Endodermal cell (in vitro differentiated cells): ENCODE data around the gene NME5. TPM values are rescaled to one million over a fixed set of nuclear protein-coding genes. Genes with fewer than 3 reads are reported as not detected.

Experiments used
- DNase-seq: peaks from one replicate; pipeline ENCODE4 v3.0.0-alpha.2; 2017
- H3K27ac ChIP-seq: 2 replicates; pipeline ENCODE4 v1.5.1; 2013; ENCODE audit warnings: mild to moderate bottlenecking, low read depth, low read length, moderate library complexity
- H3K27me3 ChIP-seq: 2 replicates; pipeline ENCODE4 v1.6.1; 2013; ENCODE audit warnings: mild to moderate bottlenecking, low read length, moderate library complexity; ENCODE audit not compliant: insufficient read depth, control insufficient read depth, poor library complexity, severe bottlenecking
- H3K36me3 ChIP-seq: 2 replicates; pipeline ENCODE4 v1.7.0; 2013; ENCODE audit warnings: mild to moderate bottlenecking, low read length, moderate library complexity; ENCODE audit not compliant: control insufficient read depth, insufficient read depth
- H3K4me1 ChIP-seq: one replicate; pipeline ENCODE4 v1.7.0; 2013; ENCODE audit warnings: low read length; ENCODE audit not compliant: control insufficient read depth, insufficient read depth
- H3K4me3 ChIP-seq: 2 replicates; pipeline ENCODE4 v1.5.1; 2013; ENCODE audit warnings: mild to moderate bottlenecking, low read length, moderate library complexity
- H3K9ac ChIP-seq: 2 replicates; pipeline ENCODE4 v1.6.1; 2013; ENCODE audit warnings: mild to moderate bottlenecking, low read length, moderate library complexity; ENCODE audit not compliant: poor library complexity, severe bottlenecking; ENCODE audit errors: extremely low read depth
- H3K9me3 ChIP-seq: 2 replicates; pipeline ENCODE4 v1.6.1; 2013; ENCODE audit warnings: mild to moderate bottlenecking, low read length, moderate library complexity; ENCODE audit not compliant: control insufficient read depth
- H3K27ac Mint-ChIP-seq: 2 replicates; pipeline ENCODE4 v1.8.0; 2020; ENCODE audit warnings: mixed read lengths
- H3K27me3 Mint-ChIP-seq: 2 replicates; pipeline ENCODE4 v1.8.0; 2021; ENCODE audit warnings: mild to moderate bottlenecking, mixed read lengths; ENCODE audit not compliant: insufficient read depth
- H3K36me3 Mint-ChIP-seq: 2 replicates; pipeline ENCODE4 v1.8.0; 2020; ENCODE audit warnings: low read depth, mixed read lengths
- H3K4me1 Mint-ChIP-seq: 2 replicates; pipeline ENCODE4 v1.8.0; 2020; ENCODE audit warnings: mixed read lengths
- H3K4me3 Mint-ChIP-seq: 2 replicates; pipeline ENCODE4 v1.8.0; 2020; ENCODE audit warnings: mild to moderate bottlenecking, moderate library complexity, mixed read lengths
- H3K9me3 Mint-ChIP-seq: 2 replicates; pipeline ENCODE4 v1.8.0; 2020; ENCODE audit warnings: mild to moderate bottlenecking, mixed read lengths
- CTCF ChIP-seq: fragments of 200-600 bp; sonication (generic); conservative IDR thresholded peaks from 2 replicates; pipeline ENCODE4 v1.5.0; 2021; ENCODE audit warnings: antibody characterized with exemption, mild to moderate bottlenecking
- WGBS, 2 experiments: methylation state at CpG; one replicate each; pipeline versions ENCODE4 v1.1.5 to v1.1.7; 2013; ENCODE audit warnings: missing lambda C conversion rate in 2 of 2, mixed read lengths in 1 of 2; ENCODE audit not compliant: insufficient coverage in 1 of 2, insufficient read length in 1 of 2; 5-methylcytosine and 5-hydroxymethylcytosine counted together
- long read RNA-seq, 4 experiments: library from polyadenylated mRNA in 2 of 4; library from RNA in 1 of 4; library from capped mRNA in 1 of 4; stranded (forward) in 3 of 4; unstranded in 1 of 4; transcript quantifications; one replicate each; pipeline ENCODE4 v2.0.0, GENCODE V29; 2020 to 2021; ENCODE audit warnings: inconsistent platforms in 1 of 4
- polyA plus RNA-seq, 2 experiments: library from polyadenylated mRNA; stranded (reverse); fragments of 50-300 nt; gene quantifications; one replicate each; pipeline ENCODE4 v1.2.3, GENCODE V29; 2013
- total RNA-seq, 2 donors: library from RNA; stranded (reverse); fragmentation: NEBNext Ultra II Directional in 1 of 2; extraction: Animal tissue kit (Norgen Biotek cat#: 25700) in 1 of 2; gene quantifications; 2 replicates in 1 of 2; 3 replicates in 1 of 2; pipeline ENCODE4 v1.2.1, GENCODE V29; 2021

The NME5 gene, protein sequence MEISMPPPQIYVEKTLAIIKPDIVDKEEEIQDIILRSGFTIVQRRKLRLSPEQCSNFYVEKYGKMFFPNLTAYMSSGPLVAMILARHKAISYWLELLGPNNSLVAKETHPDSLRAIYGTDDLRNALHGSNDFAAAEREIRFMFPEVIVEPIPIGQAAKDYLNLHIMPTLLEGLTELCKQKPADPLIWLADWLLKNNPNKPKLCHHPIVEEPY
- 1 to 10 TPM; 4.7 to 9.2 TPM for total RNA-seq
- 5.8 TPM for polyA plus RNA-seq (2013, experiment 1 of 2)
- 5.3 TPM for polyA plus RNA-seq (2013, experiment 2 of 2)
- long read RNA-seq, experiment 1, partial matches to known transcripts: 2 of 5 reads
- long read RNA-seq, experiment 1, other reads (novel, unspliced or antisense): 2 of 5 reads
- long read RNA-seq, experiment 2, partial matches to known transcripts: 0 of 4 reads
- long read RNA-seq, experiment 2, other reads (novel, unspliced or antisense): 2 of 4 reads
- long read RNA-seq, experiment 3, partial matches to known transcripts: 0 of 2 reads
- long read RNA-seq, experiment 3, other reads (novel, unspliced or antisense): 0 of 2 reads
- long read RNA-seq, experiment 4, transcript NME5-201 (6 exons, 1,198 nt): major isoform, 6 of 15 reads
- long read RNA-seq, experiment 4, partial matches to known transcripts: 2 of 15 reads
- long read RNA-seq, experiment 4, other reads (novel, unspliced or antisense): 7 of 15 reads

DNA sequence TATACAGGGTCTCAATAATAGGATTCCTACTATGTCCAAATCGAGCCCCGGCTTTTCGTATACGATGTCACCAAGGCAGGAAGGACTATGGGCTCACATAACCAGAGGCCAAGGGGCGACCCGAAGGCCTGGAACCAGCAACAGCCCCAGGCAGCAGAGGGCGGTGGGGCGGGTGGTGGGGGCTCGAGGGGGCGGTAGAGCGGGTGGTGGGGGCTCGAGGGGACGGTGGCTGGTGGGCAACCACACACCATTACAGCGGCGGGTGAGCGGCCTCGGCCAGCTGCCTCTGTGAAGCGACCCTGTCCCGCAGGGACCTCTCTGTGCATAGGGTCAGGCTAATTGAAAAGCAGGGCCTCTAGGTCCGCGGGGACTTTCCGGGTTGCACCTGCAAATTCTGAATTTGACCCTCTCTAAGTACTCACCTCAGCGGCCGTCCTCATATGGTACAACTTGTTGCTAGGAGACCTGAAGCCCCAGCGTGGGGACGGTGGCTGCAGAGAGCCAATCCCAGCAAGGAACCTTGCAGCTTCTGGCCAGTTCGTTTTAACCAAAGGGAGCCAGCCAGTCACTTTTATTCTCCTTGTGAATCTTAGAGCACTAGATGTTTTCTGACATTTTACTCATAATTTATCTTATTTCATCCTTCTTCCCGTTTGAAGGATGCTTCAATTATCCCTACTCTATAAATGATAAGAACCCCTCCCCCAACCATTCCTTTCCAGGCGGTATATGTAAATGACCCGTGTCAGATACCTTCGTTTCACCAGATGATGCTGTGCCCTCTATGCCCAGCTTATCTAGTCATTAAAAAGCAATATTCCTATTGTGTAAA is at the start of gene NME5:
Gene NME5, minus strand, starts transcription at position 480 of the 832 bp plus-strand sequence. CDS start 648 bp downstream, outside the sequence.
- Mint-ChIP-seq H3K27ac (no peak within 1 kb of the TSS), H3K4me1 (peaks cover 3% of the 10 kb centered on the region), H3K36me3 (no peaks in the 10 kb centered on the region), H3K4me3 (peak within 1 kb of the TSS; percentile 72), H3K27me3 (peaks cover 5% of the 10 kb centered on the region), H3K9me3 (no peaks in the 10 kb centered on the region)
- Histone ChIP-seq H3K4me1 (no peaks in the 10 kb centered on the region), H3K27ac (no peak within 1 kb of the TSS), H3K4me3 (peak within 1 kb of the TSS; percentile 84), H3K9ac (peak within 1 kb of the TSS; percentile 42), H3K9me3 (no peaks in the 10 kb centered on the region), H3K27me3 (no peaks in the 10 kb centered on the region), H3K36me3 (no peaks in the 10 kb centered on the region)
- TF ChIP-seq CTCF: no peak
- DNase-seq: peak; percentile 92
- 5 to 10% methylated on average over 16 to 31 of the region's 31 CpGs for WGBS, 2 experiments

GRCh38 chr5:138188626-138189025 is 49.4 kb upstream of the NME5 start:
- H3K27ac ChIP-seq: no peak overlapping the region
- peaks cover 89% of the 10 kb centered on the region for H3K36me3 ChIP-seq
- no peaks in the 10 kb centered on the region for H3K4me1 Mint-ChIP-seq
- WGBS, 2 experiments: 94 to 95% methylated on average over 3 of the region's 3 CpGs
- no peaks in the 10 kb centered on the region for H3K4me1 ChIP-seq
- no peak overlapping the region for H3K4me3 Mint-ChIP-seq
- TF ChIP-seq CTCF: no peak
- no peaks in the 10 kb centered on the region for H3K27me3 Mint-ChIP-seq
- no peak overlapping the region for H3K4me3 ChIP-seq
- H3K36me3 Mint-ChIP-seq: peaks cover 79% of the 10 kb centered on the region
- H3K9me3 Mint-ChIP-seq: no peaks in the 10 kb centered on the region
- H3K27me3 ChIP-seq: no peaks in the 10 kb centered on the region
- no peak overlapping the region for H3K9ac ChIP-seq
- DNase-seq: no peak
- H3K27ac Mint-ChIP-seq: no peak overlapping the region
- no peaks in the 10 kb centered on the region for H3K9me3 ChIP-seq

DNA sequence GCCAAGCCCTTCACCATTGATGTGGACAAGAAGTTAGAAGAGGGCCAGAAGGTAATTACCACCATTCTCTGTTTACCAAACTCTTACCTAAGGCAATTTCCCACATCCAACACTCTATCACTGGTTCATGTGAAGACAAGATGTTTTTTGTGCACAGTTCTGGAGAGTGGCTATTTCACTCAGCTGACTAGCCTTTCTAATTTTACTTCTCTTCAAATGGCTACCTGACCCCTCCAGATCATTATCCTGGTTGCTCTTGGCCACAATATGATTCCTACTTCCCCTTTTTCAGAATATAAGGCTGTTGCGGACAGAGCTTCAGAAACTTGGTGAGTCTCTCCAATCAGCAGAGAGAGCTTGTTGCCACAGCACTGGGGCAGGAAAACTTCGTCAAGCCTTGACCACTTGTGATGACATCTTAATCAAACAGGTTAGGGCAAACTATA is 46.8 kb upstream of the NME5 start:
- no peak for TF ChIP-seq CTCF
- Histone ChIP-seq H3K9ac (no peak overlapping the region), H3K27me3 (no peaks in the 10 kb centered on the region), H3K27ac (no peak overlapping the region), H3K4me1 (no peaks in the 10 kb centered on the region), H3K9me3 (no peaks in the 10 kb centered on the region), H3K36me3 (peaks cover 95% of the 10 kb centered on the region), H3K4me3 (no peak overlapping the region)
- Mint-ChIP-seq H3K27ac (no peak overlapping the region), H3K36me3 (peaks cover 82% of the 10 kb centered on the region), H3K4me1 (no peaks in the 10 kb centered on the region), H3K27me3 (no peaks in the 10 kb centered on the region), H3K9me3 (no peaks in the 10 kb centered on the region), H3K4me3 (no peak overlapping the region)
- WGBS, 2 experiments: 90 to 94% methylated on average over 2 of the region's 2 CpGs
- DNase-seq: no peak
